Caco-2 (cell line): ENCODE results near the gene SURF2. TPM values are rescaled to one million over a fixed set of nuclear protein-coding genes. Genes with fewer than 3 reads are reported as not detected.

Source experiments
- BruUV-seq: library from RNA; stranded (reverse); fragments of 400-500 nt; replicated peaks from 2 replicates; lab custom pipeline; 2021; lab: Mats Ljungman, UMichigan
- CTCF ChIA-PET: fragments of 300-600 bp; sonication (Branson Sonifier 250); formaldehyde crosslinking; loops from one replicate; lab custom pipeline; 2022; ENCODE audit warnings: antibody characterized with exemption; lab: Charles Lee
- POLR2A ChIA-PET: fragments of 300-600 bp; sonication (Branson Sonifier 250); formaldehyde crosslinking; loops from one replicate; lab custom pipeline; 2022; ENCODE audit warnings: antibody characterized with exemption; lab: Charles Lee
- DNase-seq, 2 experiments: peaks; one replicate each; pipeline versions ENCODE4 v3.0.0 to v3.0.0-alpha.2; 2020 to 2022
- H3K27me3 ChIP-seq: replicated peaks from 2 replicates; pipeline ENCODE4 v1.6.0; 2011; ENCODE audit warnings: low read length; ENCODE audit not compliant: control insufficient read depth, insufficient read depth
- H3K36me3 ChIP-seq: 2 replicates; pipeline ENCODE4 v1.5.1; 2011; ENCODE audit warnings: low read length; ENCODE audit not compliant: control insufficient read depth, insufficient read depth
- H3K4me1 ChIP-seq: fragments of 250-450 bp; sonication (Bioruptor Pico); 2 replicates; pipeline ENCODE4 v1.5.1; 2020; ENCODE audit warnings: mild to moderate bottlenecking
- H3K4me3 ChIP-seq: 2 replicates; pipeline ENCODE4 v1.5.1; 2011; ENCODE audit warnings: low read depth, mild to moderate bottlenecking, control low read depth, low read length
- H3K9me3 ChIP-seq: fragments of 250-450 bp; sonication (Bioruptor Pico); 2 replicates; pipeline ENCODE4 v1.5.1; 2020; ENCODE audit warnings: mild to moderate bottlenecking, moderate library complexity
- H3K27ac Mint-ChIP-seq: one replicate; pipeline ENCODE4 v1.8.0; 2022; ENCODE audit warnings: mixed read lengths; ENCODE audit not compliant: unreplicated experiment
- H3K27me3 Mint-ChIP-seq: one replicate; pipeline ENCODE4 v1.8.0; 2022; ENCODE audit warnings: mixed read lengths; ENCODE audit not compliant: insufficient read depth, unreplicated experiment
- H3K36me3 Mint-ChIP-seq: one replicate; pipeline ENCODE4 v1.8.0; 2022; ENCODE audit warnings: mild to moderate bottlenecking, mixed read lengths; ENCODE audit not compliant: insufficient read depth, unreplicated experiment
- H3K4me1 Mint-ChIP-seq: one replicate; pipeline ENCODE4 v1.8.0; 2022; ENCODE audit warnings: low read depth, mixed read lengths; ENCODE audit not compliant: unreplicated experiment
- H3K4me3 Mint-ChIP-seq: one replicate; pipeline ENCODE4 v1.8.0; 2022; ENCODE audit warnings: mild to moderate bottlenecking, moderate library complexity, mixed read lengths; ENCODE audit not compliant: unreplicated experiment
- H3K9me3 Mint-ChIP-seq: one replicate; pipeline ENCODE4 v1.8.0; 2022; ENCODE audit warnings: mixed read lengths; ENCODE audit not compliant: unreplicated experiment
- CTCF ChIP-seq, 2 experiments: fragments of 200-600 bp in 1 of 2; IDR thresholded peaks; 1 replicate in 1 of 2; 2 replicates in 1 of 2; pipeline versions ENCODE4 v1.5.1 to v1.8.0; 2011 to 2022; ENCODE audit warnings: antibody characterized with exemption in 1 of 2, control low read depth in 1 of 2, inconsistent platforms in 1 of 2, low read depth in 1 of 2, low read length in 1 of 2, mild to moderate bottlenecking in 1 of 2, moderate library complexity in 1 of 2; ENCODE audit not compliant: insufficient read depth in 1 of 2, severe bottlenecking in 1 of 2, unreplicated experiment in 1 of 2
- intact Hi-C: fragments of 100-400 bp; cut with micrococcal nuclease; formaldehyde crosslinking; loops from one replicate; pipeline ENCODE4 v1.10.0; 2022; ENCODE audit not compliant: unreplicated experiment
- total RNA-seq: library from RNA; stranded (reverse); gene quantifications from 2 replicates; pipeline ENCODE4 v1.2.3, GENCODE V29; 2022

Gene SURF2
- total RNA-seq, 1 experiment from 2014 or later, result 34.4 TPM

GRCh38 chr9:133335924-133336811, 20.2 kb upstream of the SURF2 start, which contains the start of gene SURF6:
Gene SURF6 (minus strand): TSS chr9:133336188. CDS start chr9:133336132, 56 bp downstream.
- H3K36me3 ChIP-seq, result peaks cover 10% of the 10 kb centered on the region
- peak within 1 kb of the TSS; percentile 93 for H3K4me3 Mint-ChIP-seq
- TSS peak; percentile 90 for BruUV-seq
- H3K27ac Mint-ChIP-seq, result peak within 1 kb of the TSS; percentile 95
- H3K27me3 ChIP-seq, result no peaks in the 10 kb centered on the region
- peak; percentile 92 to 95 for DNase-seq
- no peaks in the 10 kb centered on the region for H3K4me1 Mint-ChIP-seq
- intact Hi-C loops, result no loop called here
- no peak for TF ChIP-seq CTCF (IDR thresholded peaks at IDR 0.05; ENCODE audit: insufficient read depth in 1 of 2, low read depth in 1 of 2, low read length in 1 of 2, severe bottlenecking in 1 of 2, unreplicated experiment in 1 of 2)
- H3K27me3 Mint-ChIP-seq, result no peaks in the 10 kb centered on the region
- ChIA-PET POLR2A (interaction anchor here (0.7 to 0.9 kb wide), 4 partner anchors 17 to 458 kb away, joined by 3 to 5 read pairs (median 4); no protein-coding TSS in a partner anchor), CTCF (interaction anchor here (0.7 to 4.4 kb wide), 2 partner anchors 81 to 149 kb away, joined by 3 to 20 read pairs; partner anchors contain the start of gene REXO4)
- peaks cover 6% of the 10 kb centered on the region; the same call in 1 of the 2 replicates for H3K4me1 ChIP-seq
- H3K36me3 Mint-ChIP-seq, result peaks cover 89% of the 10 kb centered on the region
- H3K4me3 ChIP-seq, result peak within 1 kb of the TSS; percentile 57
- no peaks in the 10 kb centered on the region for H3K9me3 Mint-ChIP-seq
- H3K9me3 ChIP-seq, result no peaks in the 10 kb centered on the region

- H3K4me1 ChIP-seq, result peaks cover 6% of the 10 kb centered on the region; the same call in 1 of the 2 replicates
- no peaks in the 10 kb centered on the region for H3K9me3 Mint-ChIP-seq
- CTCF ChIA-PET, result interaction anchor here (1.3 kb wide), 1 partner anchor 151 kb away, joined by 3 read pairs; no protein-coding TSS in a partner anchor
- TF ChIP-seq CTCF (IDR thresholded peaks at IDR 0.05; ENCODE audit: insufficient read depth in 1 of 2, low read depth in 1 of 2, low read length in 1 of 2, severe bottlenecking in 1 of 2, unreplicated experiment in 1 of 2), result no peak
- intact Hi-C loops, result no loop called here
- H3K4me3 Mint-ChIP-seq, result no peak overlapping the region
- BruUV-seq, result no TSS peak
- POLR2A ChIA-PET, result interaction anchor here (0.6 to 0.7 kb wide), 2 partner anchors 21 to 52 kb away, joined by 3 to 6 read pairs; no protein-coding TSS in a partner anchor
- DNase-seq, result no peak
- H3K27me3 Mint-ChIP-seq, result no peaks in the 10 kb centered on the region
- H3K27ac Mint-ChIP-seq, result no peak overlapping the region
- no peak overlapping the region for H3K4me3 ChIP-seq
- H3K36me3 Mint-ChIP-seq, result peaks cover 58% of the 10 kb centered on the region
- no peaks in the 10 kb centered on the region for H3K4me1 Mint-ChIP-seq
- no peaks in the 10 kb centered on the region; the same call in none of the 2 replicates for H3K36me3 ChIP-seq
- H3K9me3 ChIP-seq, result no peaks in the 10 kb centered on the region
- no peaks in the 10 kb centered on the region for H3K27me3 ChIP-seq
Observed at GRCh38 chr9:133339641-133340040, 16.7 kb upstream of the SURF2 start.

GRCh38 chr9:133340256-133340655, 16.1 kb upstream of the SURF2 start:
- no peaks in the 10 kb centered on the region; the same call in none of the 2 replicates for H3K36me3 ChIP-seq
- Mint-ChIP-seq H3K4me3 (no peak overlapping the region), H3K27me3 (no peaks in the 10 kb centered on the region), H3K36me3 (peaks cover 55% of the 10 kb centered on the region), H3K4me1 (no peaks in the 10 kb centered on the region), H3K27ac (no peak overlapping the region), H3K9me3 (no peaks in the 10 kb centered on the region)
- intact Hi-C loops, result no loop called here
- TF ChIP-seq CTCF (IDR thresholded peaks at IDR 0.05; ENCODE audit: insufficient read depth in 1 of 2, low read depth in 1 of 2, low read length in 1 of 2, severe bottlenecking in 1 of 2, unreplicated experiment in 1 of 2), result no peak
- ChIA-PET CTCF (interaction anchor here (1.3 kb wide), 1 partner anchor 152 kb away, joined by 3 read pairs; no protein-coding TSS in a partner anchor), POLR2A (no interaction called here)
- no peaks in the 10 kb centered on the region for H3K27me3 ChIP-seq
- BruUV-seq, result no TSS peak
- DNase-seq, result no peak
- no peak overlapping the region for H3K4me3 ChIP-seq
- H3K9me3 ChIP-seq, result no peaks in the 10 kb centered on the region
- H3K4me1 ChIP-seq, result peaks cover 6% of the 10 kb centered on the region; the same call in 1 of the 2 replicates
